HepG2 (cell line): Measurements from ENCODE around the gene TSSK6. TPM values are rescaled to one million over a fixed set of nuclear protein-coding genes. Genes with fewer than 3 reads are reported as not detected.
A peak's percentile ranks its signal among the peaks of the same experiment; 100 is the strongest.

Experiments
- AGO2 ChIP-seq: fragments of 200-400 bp; formaldehyde crosslinking; optimal IDR thresholded peaks from 2 replicates; pipeline ENCODE3; 2017; ENCODE audit warnings: mild to moderate bottlenecking, low read depth, low read length, moderate library complexity
- FOXA1 ChIP-seq, 2 experiments: fragments of 450-650 bp in 1 of 2; sonication (generic) in 1 of 2; formaldehyde crosslinking in 1 of 2; IDR thresholded peaks; 2 replicates each; pipeline versions ENCODE4 v1.4.0 to v1.6.1; 2016 to 2020; ENCODE audit warnings: missing genetic modification reagents in 1 of 2
- FOXK1 ChIP-seq: sonication (generic); formaldehyde crosslinking; IDR thresholded peaks from 2 replicates; pipeline ENCODE4 v1.4.0; 2020; ENCODE audit warnings: low read depth, missing genetic modification reagents, borderline replicate concordance
- HNF1B ChIP-seq: sonication (generic); formaldehyde crosslinking; IDR thresholded peaks from 2 replicates; pipeline ENCODE4 v1.5.1; 2020; ENCODE audit warnings: mild to moderate bottlenecking, moderate library complexity, missing genetic modification reagents
- IRF2 ChIP-seq: IDR thresholded peaks from 2 replicates; pipeline ENCODE4 v1.6.1; 2018; ENCODE audit warnings: missing genetic modification reagents, missing compliant biosample characterization
- ISL2 ChIP-seq: sonication (generic); formaldehyde crosslinking; IDR thresholded peaks from 2 replicates; pipeline ENCODE4 v1.5.0; 2020; ENCODE audit warnings: missing genetic modification reagents
- MED13 ChIP-seq: sonication (generic); formaldehyde crosslinking; IDR thresholded peaks from 2 replicates; pipeline ENCODE4 v1.5.0; 2020; ENCODE audit warnings: missing genetic modification reagents
- MTERF4 ChIP-seq: sonication (generic); formaldehyde crosslinking; IDR thresholded peaks from 2 replicates; pipeline ENCODE4 v1.8.0; 2023; ENCODE audit warnings: mild to moderate bottlenecking, missing genetic modification reagents
- NCOA5 ChIP-seq: sonication (generic); formaldehyde crosslinking; IDR thresholded peaks from 2 replicates; pipeline ENCODE4 v1.4.0; 2020; ENCODE audit warnings: missing genetic modification reagents
- NR1H2 ChIP-seq: sonication (generic); formaldehyde crosslinking; IDR thresholded peaks from 2 replicates; pipeline ENCODE4 v1.8.1; 2022; ENCODE audit warnings: low read depth, missing genetic modification reagents, borderline replicate concordance
- NR3C1 ChIP-seq: sonication (generic); formaldehyde crosslinking; IDR thresholded peaks from 2 replicates; pipeline ENCODE4 v1.4.0; 2020; ENCODE audit warnings: missing genetic modification reagents
- PAF1 ChIP-seq: IDR thresholded peaks from 2 replicates; pipeline ENCODE4 v1.6.1; 2016; ENCODE audit warnings: missing genetic modification reagents, missing compliant biosample characterization
- RFXAP ChIP-seq: sonication (generic); formaldehyde crosslinking; IDR thresholded peaks from 2 replicates; pipeline ENCODE4 v1.4.0; 2020; ENCODE audit warnings: missing genetic modification reagents, borderline replicate concordance
- TBX3 ChIP-seq: fragments of 450-650 bp; IDR thresholded peaks from 2 replicates; pipeline ENCODE4 v1.6.1; 2017; ENCODE audit warnings: antibody characterized with exemption, mild to moderate bottlenecking, inconsistent platforms, borderline replicate concordance
- ZNF225 ChIP-seq: sonication (generic); formaldehyde crosslinking; IDR thresholded peaks from 2 replicates; pipeline ENCODE4 v1.4.0; 2020; ENCODE audit warnings: mild to moderate bottlenecking, missing genetic modification reagents
- ZNF281 ChIP-seq: sonication (generic); formaldehyde crosslinking; IDR thresholded peaks from 2 replicates; pipeline ENCODE4 v1.4.0; 2020; ENCODE audit warnings: missing genetic modification reagents, borderline replicate concordance
- ZNF343 ChIP-seq: sonication (generic); formaldehyde crosslinking; IDR thresholded peaks from 2 replicates; pipeline ENCODE4 v1.4.0; 2020; ENCODE audit warnings: mild to moderate bottlenecking, missing genetic modification reagents
- ZNF644 ChIP-seq: IDR thresholded peaks from 2 replicates; pipeline ENCODE4 v1.6.1; 2016; ENCODE audit warnings: low read depth
- polyA plus RNA-seq, 8 experiments: library from polyadenylated mRNA; depleted of rRNA in 3 of 8; stranded (reverse) in 7 of 8; unstranded in 1 of 8; fragments of >200 nt; fragmentation: Illumina TruSeq in 4 of 8; extraction: Trizol in 4 of 8; gene quantifications; 2 replicates each; pipeline versions ENCODE4 v1.2.1 to v1.2.3, GENCODE V29; 2011 to 2016; ENCODE audit warnings: low read depth in 4 of 8, missing spikeins in 1 of 8, mixed read lengths in 1 of 8; ENCODE audit not compliant: insufficient read depth in 1 of 8
- total RNA-seq, 5 experiments: library from RNA; depleted of rRNA; stranded (reverse); fragments of >200 nt; fragmentation: Illumina TruSeq; extraction: Trizol; gene quantifications; 2 replicates each; pipeline ENCODE4 v1.2.3, GENCODE V29; 2016; ENCODE audit warnings: low read depth in 1 of 5
- TF ChIP-seq, protein P1 (sequence below): sonication (generic); formaldehyde crosslinking; IDR thresholded peaks from 2 replicates; pipeline ENCODE4 v1.4.0; 2020; ENCODE audit warnings: missing genetic modification reagents
- TF ChIP-seq, protein P2 (sequence below): sonication (generic); formaldehyde crosslinking; IDR thresholded peaks from 2 replicates; pipeline ENCODE4 v1.8.1; 2023; ENCODE audit warnings: mild to moderate bottlenecking, missing genetic modification reagents

The TSSK6 gene
- total and polyA plus RNA-seq, 2 of the 13 experiments (the other 11 are each of a cell fraction or from before 2014, with no cell fraction given): 0.71 to 1.2 TPM

DNA sequence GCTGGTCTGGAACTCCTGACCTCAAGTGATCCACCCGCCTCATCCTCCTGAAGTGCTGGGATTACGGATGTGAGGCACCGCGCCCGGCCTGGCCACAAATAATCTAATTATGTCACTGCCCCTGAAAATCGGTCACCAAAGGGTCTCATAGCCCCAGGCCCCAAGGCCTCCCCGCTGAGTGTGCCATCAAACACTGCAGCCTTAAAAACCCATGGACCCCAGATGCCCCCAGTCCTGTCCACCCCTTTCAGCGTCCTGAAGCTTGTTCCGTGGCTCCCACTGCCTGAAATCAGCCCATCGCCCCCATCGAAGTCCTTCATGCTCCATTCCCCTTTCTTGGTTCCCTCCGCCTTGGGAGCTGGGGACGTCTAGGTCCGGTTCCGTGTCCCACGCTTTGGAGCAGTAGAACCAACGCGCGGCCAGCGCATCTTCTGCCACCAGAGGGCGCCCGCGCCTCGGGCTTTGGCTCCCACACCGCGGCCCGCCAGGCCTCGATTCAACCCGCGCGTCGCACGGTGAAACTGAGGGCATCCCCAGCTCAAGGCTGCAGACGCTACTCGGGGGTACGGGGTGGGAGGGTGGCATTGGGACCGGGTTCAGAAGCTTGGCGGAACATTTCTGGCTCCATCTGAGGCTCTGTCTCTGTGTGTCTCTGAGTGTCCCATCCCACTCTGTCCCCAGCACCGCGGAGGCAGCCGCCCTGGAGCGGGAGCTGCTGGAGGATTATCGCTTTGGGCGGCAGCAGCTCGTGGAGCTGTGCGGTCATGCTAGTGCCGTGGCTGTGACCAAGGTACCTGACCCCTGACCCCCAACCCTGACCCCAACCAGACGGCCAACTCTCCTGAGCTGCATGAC, 16.8 kb upstream of the TSSK6 start (continued):
- no peak for TF ChIP-seq FOXK1 (CRISPR knock-in tag)
- no peak for TF ChIP-seq NR3C1 (CRISPR knock-in tag)
- TF ChIP-seq, protein P1, sequence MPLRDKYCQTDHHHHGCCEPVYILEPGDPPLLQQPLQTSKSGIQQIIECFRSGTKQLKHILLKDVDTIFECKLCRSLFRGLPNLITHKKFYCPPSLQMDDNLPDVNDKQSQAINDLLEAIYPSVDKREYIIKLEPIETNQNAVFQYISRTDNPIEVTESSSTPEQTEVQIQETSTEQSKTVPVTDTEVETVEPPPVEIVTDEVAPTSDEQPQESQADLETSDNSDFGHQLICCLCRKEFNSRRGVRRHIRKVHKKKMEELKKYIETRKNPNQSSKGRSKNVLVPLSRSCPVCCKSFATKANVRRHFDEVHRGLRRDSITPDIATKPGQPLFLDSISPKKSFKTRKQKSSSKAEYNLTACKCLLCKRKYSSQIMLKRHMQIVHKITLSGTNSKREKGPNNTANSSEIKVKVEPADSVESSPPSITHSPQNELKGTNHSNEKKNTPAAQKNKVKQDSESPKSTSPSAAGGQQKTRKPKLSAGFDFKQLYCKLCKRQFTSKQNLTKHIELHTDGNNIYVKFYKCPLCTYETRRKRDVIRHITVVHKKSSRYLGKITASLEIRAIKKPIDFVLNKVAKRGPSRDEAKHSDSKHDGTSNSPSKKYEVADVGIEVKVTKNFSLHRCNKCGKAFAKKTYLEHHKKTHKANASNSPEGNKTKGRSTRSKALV (CRISPR knock-in tag): no peak
- TF ChIP-seq MED13: no peak
- no peak for TF ChIP-seq NR1H2 (CRISPR knock-in tag)
- TF ChIP-seq PAF1: 0 out of 2 replicates have a peak, but pooled peaks have one; percentile 39
- no peak for TF ChIP-seq NCOA5 (CRISPR knock-in tag)
- TF ChIP-seq ZNF225: no peak
- peak; percentile 96 for TF ChIP-seq AGO2
- TF ChIP-seq, protein P2, sequence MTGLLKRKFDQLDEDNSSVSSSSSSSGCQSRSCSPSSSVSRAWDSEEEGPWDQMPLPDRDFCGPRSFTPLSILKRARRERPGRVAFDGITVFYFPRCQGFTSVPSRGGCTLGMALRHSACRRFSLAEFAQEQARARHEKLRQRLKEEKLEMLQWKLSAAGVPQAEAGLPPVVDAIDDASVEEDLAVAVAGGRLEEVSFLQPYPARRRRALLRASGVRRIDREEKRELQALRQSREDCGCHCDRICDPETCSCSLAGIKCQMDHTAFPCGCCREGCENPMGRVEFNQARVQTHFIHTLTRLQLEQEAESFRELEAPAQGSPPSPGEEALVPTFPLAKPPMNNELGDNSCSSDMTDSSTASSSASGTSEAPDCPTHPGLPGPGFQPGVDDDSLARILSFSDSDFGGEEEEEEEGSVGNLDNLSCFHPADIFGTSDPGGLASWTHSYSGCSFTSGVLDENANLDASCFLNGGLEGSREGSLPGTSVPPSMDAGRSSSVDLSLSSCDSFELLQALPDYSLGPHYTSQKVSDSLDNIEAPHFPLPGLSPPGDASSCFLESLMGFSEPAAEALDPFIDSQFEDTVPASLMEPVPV (CRISPR knock-in tag): no peak
- TF ChIP-seq MTERF4: no peak
- TF ChIP-seq ZNF644 (CRISPR knock-in tag): no peak
- TF ChIP-seq TBX3: no peak
- TF ChIP-seq ISL2: no peak
- no peak for TF ChIP-seq ZNF343
- no peak for TF ChIP-seq FOXA1 (IDR thresholded peaks at IDR 0.05)
- TF ChIP-seq FOXA1 (CRISPR knock-in tag; IDR thresholded peaks at IDR 0.05): no peak
- TF ChIP-seq IRF2: no peak
- TF ChIP-seq HNF1B: peak; percentile 62
- TF ChIP-seq ZNF281 (CRISPR knock-in tag): no peak
- TF ChIP-seq RFXAP: no peak
